ENCODE measurements around the gene ZC3H10. TPM values are rescaled to one million over a fixed set of nuclear protein-coding genes. Genes with fewer than 3 reads are reported as not detected.

Gene ZC3H10
- total and polyA plus RNA-seq, 2 of the 8 experiments (the other 6 are each of a cell fraction or from before 2014, with no cell fraction given) = 4.0 to 11.2 TPM

- TF ChIP-seq MAFK (IDR thresholded peaks at IDR 0.05; ENCODE audit: low read depth, low read length) = no peak
- peak; percentile 49; the same call in 1 of the 2 replicates for TF ChIP-seq SP1 (IDR thresholded peaks at IDR 0.05; ENCODE audit: low read depth, low read length)
- TF ChIP-seq JUN (IDR thresholded peaks at IDR 0.05; ENCODE audit: low read depth, low read length) = no peak
- no peak for TF ChIP-seq HDAC2 (IDR thresholded peaks at IDR 0.05; ENCODE audit: borderline replicate concordance in 1 of 2, low read depth in 2 of 2, low read length in 2 of 2)
- no peak for TF ChIP-seq BRCA1 (IDR thresholded peaks at IDR 0.05; ENCODE audit: low read depth, low read length)
- peak; percentile 35 for TF ChIP-seq ASH2L (IDR thresholded peaks at IDR 0.05; ENCODE audit: low read length)
- TF ChIP-seq SUZ12 (IDR thresholded peaks at IDR 0.05; ENCODE audit: low read length) = no peak
- peak; percentile 77 for TF ChIP-seq TAF1 (IDR thresholded peaks at IDR 0.05; ENCODE audit: low read depth, low read length)
- no peak for TF ChIP-seq TEAD4 (IDR thresholded peaks at IDR 0.05; ENCODE audit: low read depth, low read length)
- no peak for TF ChIP-seq BACH1 (IDR thresholded peaks at IDR 0.05; ENCODE audit: low read length)
- TF ChIP-seq JUND (IDR thresholded peaks at IDR 0.05; ENCODE audit: low read length) = peak; percentile 54; the same call in 1 of the 2 replicates
- TF ChIP-seq KDM4A (IDR thresholded peaks at IDR 0.05; ENCODE audit: low read depth, low read length, severe bottlenecking) = peak; percentile 46
- TF ChIP-seq SP2 (IDR thresholded peaks at IDR 0.05; ENCODE audit: low read length) = no peak
- no peak for TF ChIP-seq TCF12 (IDR thresholded peaks at IDR 0.05; ENCODE audit: low read depth, low read length)
- peak; percentile 87 for TF ChIP-seq POLR2AphosphoS5 (IDR thresholded peaks at IDR 0.05; ENCODE audit: low read depth, low read length)
- no peak for TF ChIP-seq ATF3 (IDR thresholded peaks at IDR 0.05; ENCODE audit: insufficient read depth, low read depth, low read length)
Observed at GRCh38 chr12:56152132-56152755, 34.2 kb downstream of the ZC3H10 start, which contains the start of gene MYL6B (continued).

Data from H1 (cell line).